CD4-positive, alpha-beta T cell treated with Interleukin-17A for 1 hour (primary cell): ENCODE data around the gene ADAT3.

Source experiments
- DNase-seq: peaks from one replicate; pipeline ENCODE4 v3.0.0-alpha.2; 2020

ADAT3 gene

DNA sequence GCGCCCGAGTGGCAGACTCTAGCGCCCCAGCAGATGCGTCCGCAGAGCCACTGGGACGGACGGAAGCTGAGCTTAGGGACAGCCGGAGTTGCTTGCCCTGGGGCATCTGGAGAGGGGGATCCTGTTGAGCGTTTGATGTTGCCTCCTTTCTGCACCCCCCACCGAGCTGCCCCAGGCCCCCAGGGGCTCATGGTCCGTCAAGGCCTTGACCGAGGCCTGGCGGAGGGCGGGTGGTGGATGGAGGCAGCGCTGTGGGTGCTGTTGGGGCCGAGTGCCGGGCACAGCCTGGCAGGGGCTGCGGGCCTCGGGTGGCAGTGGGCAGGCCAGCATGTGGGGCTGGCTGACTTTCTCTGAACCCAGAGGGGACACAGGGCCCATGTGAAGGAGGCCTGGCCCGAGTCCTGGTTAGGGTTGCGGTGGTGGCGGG is 38.5 kb downstream of the ADAT3 start:
- no peak for DNase-seq

DNA sequence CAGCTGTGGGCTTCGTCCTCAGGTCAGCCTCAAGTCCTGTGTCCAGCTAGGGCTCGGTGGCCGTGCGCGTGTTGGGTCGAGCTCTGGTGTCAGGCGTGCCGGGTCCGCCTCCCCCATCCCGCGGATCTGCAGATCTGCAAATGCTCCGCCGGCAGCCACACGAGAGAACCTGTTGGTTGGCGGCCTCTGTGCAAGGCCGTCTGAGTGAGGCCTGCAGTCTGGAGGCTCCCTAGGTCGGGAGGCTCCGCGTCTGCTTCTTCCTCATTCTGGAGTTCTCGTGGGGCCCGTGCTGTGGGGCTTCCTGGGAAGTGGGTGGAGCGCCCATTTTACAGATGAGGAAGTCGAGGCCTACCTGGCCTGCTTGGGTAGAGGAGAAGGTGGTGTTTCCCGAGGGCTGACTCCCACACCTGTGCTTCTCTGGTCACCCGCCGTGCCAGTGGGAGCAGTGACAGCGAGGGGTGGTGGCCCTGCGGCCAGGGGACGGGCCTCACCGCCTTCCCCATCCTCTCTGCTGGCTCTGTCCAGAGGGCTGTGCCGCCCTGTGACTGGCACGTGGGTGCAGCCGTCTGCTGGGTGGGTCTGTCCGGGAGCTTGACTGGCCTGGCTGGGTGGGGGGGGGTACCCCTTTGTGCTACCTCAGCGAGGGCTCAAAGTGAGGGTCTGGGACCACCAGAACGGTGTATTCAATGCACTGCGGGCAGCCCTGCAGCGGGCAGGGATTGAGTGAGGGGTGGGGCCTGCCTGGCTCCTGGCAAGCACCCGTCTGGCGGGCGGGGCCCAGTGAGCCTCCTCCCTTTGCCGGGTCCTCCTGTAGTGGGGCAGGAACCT is 39.1 kb downstream of the ADAT3 start:
- DNase-seq: no peak

DNA sequence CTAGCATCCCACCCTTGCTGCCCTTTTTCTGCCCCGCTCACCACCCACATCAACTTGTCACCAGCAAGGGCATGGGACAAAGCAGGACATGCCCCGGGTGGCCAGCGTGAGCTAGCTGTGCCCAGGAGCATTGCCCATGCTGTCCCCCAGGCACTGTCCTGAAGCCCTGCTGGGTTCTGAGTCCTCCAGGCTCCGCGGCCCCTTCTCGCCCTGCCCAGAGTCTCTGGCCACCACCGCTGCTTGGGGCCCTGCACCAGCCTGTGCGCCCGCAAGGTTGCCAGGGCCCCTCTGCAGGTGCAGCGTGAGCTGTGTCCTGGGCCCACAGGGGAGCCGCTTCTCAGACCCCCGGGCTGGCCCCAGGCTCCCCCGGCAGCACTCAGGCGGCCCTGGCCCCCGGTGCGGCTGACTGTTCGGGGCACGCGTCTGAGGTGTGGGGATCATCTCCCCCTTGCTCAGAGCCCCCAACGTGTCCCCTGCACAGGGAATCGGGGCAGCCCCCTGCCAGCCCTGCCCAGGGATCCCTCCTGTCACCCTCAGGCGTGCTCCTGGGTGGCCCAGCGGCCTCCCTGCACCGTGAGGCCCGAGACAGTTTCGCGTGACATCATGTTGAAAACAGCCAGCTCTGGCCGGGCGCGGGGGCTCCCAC is 39.8 kb downstream of the ADAT3 start:
- no peak for DNase-seq

- peak; percentile 28 for DNase-seq
Observed at GRCh38 chr19:1945899-1946298, 40.7 kb downstream of the ADAT3 start.

GRCh38 chr19:1947651-1948209 is 42.5 kb downstream of the ADAT3 start:
- no peak for DNase-seq

DNA sequence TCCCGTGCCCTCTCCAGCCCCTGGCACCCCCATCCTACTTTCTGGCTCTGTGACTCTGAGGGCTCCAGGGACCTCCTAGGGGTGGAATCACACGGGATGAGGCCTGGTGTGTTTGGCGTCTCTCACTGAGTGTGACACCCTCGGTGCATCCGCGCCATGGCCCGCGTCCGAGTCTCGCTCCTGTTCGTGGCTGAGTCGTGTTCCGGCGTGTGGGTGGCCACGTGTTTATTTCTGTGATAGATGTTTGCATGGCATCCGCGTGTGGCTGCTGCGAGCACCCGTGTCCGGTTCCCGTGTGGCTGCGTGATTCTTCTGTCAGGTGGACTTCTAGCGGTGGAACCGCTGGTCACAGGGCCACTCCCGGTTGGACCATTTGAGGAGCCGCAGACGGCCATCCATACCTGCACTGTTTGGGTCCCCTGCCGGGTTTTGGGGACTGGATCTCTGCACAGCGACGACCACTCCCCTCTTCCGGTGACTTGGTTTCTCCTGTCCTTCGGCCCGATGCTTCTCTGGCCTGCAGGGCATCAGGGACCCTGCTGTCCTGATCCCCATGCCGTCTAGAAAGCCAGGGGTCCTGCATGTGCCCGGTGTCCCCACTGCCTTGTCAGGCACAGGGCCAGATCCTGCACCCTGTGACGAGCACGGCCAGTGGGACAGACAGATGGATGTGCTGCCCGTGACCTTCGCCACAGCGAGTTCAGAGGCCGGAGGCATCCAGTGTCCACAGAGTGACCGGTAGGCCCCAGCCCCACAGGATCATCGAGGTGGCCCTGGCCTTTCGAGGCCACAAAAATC is 44.3 kb downstream of the ADAT3 start:
- DNase-seq: no peak

DNA sequence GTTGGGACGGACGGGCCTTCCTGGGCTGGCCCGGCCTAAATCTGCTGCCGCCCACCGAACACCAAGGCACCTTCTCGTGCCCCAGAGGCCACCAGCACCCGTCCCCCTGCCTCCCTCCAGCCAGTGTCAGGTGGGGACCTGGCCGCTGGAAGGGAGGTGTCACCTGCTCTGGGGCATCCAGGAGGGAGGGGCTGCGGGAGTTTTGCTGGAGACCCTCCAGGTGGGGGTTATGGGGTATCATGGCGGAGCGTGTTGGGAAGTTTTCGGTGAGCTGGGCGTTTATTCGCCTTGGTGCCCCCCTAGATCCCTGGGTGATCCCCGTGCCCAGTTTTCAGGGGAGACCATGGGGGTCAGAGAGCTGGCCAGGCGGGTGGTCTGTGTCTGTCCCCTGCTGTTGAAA is 45.4 kb downstream of the ADAT3 start:
- no peak for DNase-seq

DNA sequence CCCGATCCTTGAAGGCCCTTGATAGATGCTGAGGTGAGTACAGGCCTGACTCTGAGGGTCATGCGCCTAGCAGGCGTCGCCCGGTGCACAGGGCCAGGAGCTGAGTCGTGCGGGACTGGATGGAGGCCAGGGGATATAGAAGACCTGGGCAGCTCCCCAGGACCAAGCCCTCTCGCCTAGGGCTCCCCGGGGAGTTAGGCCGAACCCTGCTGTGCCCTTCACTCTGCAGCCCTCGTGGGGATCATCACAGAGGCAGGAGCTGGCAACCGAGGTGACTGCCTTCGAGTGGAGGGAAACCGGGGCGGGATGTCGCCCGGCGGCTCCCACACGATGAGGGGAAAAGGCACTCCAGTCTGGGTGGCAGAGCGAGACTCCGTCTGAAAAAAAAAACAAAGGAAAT is 47.4 kb downstream of the ADAT3 start:
- no peak for DNase-seq

DNA sequence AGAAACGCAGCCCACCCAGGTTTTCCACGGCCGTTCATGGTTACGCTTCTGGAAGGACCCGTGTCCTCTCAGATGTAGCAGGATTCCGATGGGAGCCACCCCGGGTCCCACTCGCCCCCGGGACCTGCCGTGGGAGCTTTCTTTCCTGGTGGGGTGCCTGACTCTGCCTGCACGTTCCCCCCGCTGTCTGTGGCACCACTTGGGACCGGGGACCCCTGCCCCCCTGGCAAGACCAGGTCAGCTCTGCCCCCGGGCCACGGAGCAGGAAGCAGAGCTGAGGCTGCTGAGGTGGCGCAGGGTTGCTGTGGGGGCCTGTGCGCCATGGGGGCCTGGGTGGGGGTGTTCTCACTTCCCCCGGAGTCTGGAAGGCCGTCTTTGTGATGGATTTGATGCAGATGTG is 47.8 kb downstream of the ADAT3 start:
- DNase-seq: no peak

DNA sequence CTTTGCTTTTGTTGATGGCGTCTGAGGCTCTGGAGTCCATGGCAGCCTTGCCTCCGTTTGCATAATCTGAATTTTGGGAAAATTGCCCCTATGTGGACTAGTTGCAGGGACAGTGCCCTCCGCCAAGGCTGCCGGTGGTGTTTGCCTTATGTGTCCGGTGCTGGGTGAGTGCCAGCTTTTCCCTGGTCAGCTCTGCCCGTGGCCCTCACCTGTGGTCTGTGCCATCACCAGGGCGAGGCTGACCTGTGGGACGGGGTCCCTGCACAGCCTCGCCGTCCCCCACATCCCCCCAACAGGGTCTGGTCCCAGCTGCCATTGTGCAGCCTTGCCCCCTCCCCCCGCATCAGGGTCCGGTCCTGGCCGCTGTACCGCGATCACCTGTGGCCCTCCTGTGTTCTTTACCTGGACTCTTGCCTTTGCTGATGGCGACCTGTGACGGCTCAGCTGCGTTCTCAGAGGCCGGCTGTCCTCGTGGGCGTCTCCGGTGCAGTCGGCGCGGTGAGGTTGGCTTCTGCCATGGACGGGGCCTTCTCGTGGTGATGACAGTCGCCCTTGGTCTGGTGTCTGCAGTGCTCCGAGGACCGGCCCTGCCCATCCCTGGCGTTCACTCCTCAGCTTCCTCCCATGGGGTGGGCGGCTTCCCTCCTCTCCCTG is 48.4 kb downstream of the ADAT3 start:
- no peak for DNase-seq

GRCh38 chr19:1954532-1954933 is 49.3 kb downstream of the ADAT3 start:
- DNase-seq: no peak

- DNase-seq: no peak
Observed at GRCh38 chr19:1955171-1956121, 50.2 kb downstream of the ADAT3 start.

DNA sequence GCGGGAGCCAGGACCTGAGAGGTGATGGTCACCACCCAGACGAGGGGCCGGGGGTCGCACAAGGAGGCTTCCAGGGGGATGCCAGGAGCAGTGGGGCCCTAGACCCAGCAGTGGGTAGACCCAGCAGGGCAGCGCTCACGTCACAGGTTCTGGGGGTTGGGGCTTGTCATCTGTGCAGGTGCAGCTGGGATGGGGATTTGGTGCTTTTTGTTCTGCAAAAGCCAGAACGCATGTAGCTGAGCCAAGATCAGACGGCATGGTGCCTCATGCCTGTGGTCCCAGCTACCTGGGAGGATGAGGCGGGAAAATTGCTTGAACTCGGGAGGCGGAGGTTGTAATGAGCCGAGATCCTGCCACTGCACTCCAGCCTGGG is 50.9 kb downstream of the ADAT3 start:
- DNase-seq: no peak

GRCh38 chr19:1956868-1957492 is 51.8 kb downstream of the ADAT3 start:
- no peak for DNase-seq

GRCh38 chr19:1957562-1958248 is 52.5 kb downstream of the ADAT3 start:
- no peak for DNase-seq

GRCh38 chr19:1959928-1960589 is 54.9 kb downstream of the ADAT3 start:
- DNase-seq: no peak

GRCh38 chr19:1961000-1961883 is 56.0 kb downstream of the ADAT3 start:
- no peak for DNase-seq

DNA sequence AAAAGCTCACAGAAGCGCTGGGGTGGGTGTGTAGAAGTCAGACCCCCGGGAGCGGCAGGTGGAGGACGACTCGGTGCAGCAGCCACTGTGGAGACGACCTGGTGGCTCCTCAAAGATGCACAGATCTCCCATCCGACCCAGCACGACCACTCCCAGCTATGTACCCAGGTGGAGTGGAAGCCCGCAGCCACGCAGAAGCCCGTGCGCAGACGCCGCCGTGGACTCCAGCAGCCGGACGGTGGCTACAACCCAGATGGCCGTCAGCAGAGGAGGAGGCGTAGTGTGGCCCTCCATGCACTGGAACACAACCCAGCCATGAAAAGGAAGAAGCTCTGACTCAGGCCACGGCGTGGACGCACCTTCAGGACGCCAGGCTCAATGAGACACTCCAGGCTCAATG is 57.5 kb downstream of the ADAT3 start:
- no peak for DNase-seq
